H9 (cell line): Measurements from ENCODE around the gene TECPR2. TPM values are rescaled to one million over a fixed set of nuclear protein-coding genes. Genes with fewer than 3 reads are reported as not detected.

Experiments used
- DNase-seq: peaks from one replicate; pipeline ENCODE4 v3.0.0-alpha.2; 2017
- H2AFZ ChIP-seq: one replicate; pipeline ENCODE4 v1.6.1; 2013; ENCODE audit warnings: mild to moderate bottlenecking, low read length, control low read depth, moderate library complexity
- H2AK5ac ChIP-seq: 2 replicates; pipeline ENCODE4 v1.6.1; 2013; ENCODE audit warnings: low read length, control low read depth, mixed read lengths; ENCODE audit not compliant: insufficient read length
- H2BK120ac ChIP-seq: one replicate; pipeline ENCODE4 v1.6.1; 2013; ENCODE audit warnings: low read depth, mild to moderate bottlenecking, low read length, control low read depth, inconsistent platforms; ENCODE audit not compliant: poor library complexity, severe bottlenecking
- H2BK12ac ChIP-seq: 2 replicates; pipeline ENCODE4 v1.6.1; 2013; ENCODE audit warnings: low read length, control low read depth, mixed read lengths, low read depth; ENCODE audit not compliant: insufficient read length
- H2BK15ac ChIP-seq: 2 replicates; pipeline ENCODE4 v1.6.1; 2013; ENCODE audit warnings: low read depth, low read length, control low read depth
- H2BK20ac ChIP-seq: one replicate; pipeline ENCODE4 v1.6.1; 2013; ENCODE audit warnings: low read depth, mild to moderate bottlenecking, low read length, control low read depth, inconsistent platforms; ENCODE audit not compliant: poor library complexity, severe bottlenecking
- H2BK5ac ChIP-seq: 2 replicates; pipeline ENCODE4 v1.6.1; 2013; ENCODE audit warnings: low read length, control low read depth, mixed read lengths; ENCODE audit not compliant: insufficient read length
- H3K14ac ChIP-seq: 2 replicates; pipeline ENCODE4 v1.6.1; 2013; ENCODE audit warnings: low read length, control low read depth; ENCODE audit not compliant: insufficient read depth
- H3K18ac ChIP-seq: 2 replicates; pipeline ENCODE4 v1.6.1; 2013; ENCODE audit warnings: low read depth, mild to moderate bottlenecking, mixed read lengths, low read length, control low read depth; ENCODE audit not compliant: insufficient read length
- H3K23ac ChIP-seq: 2 replicates; pipeline ENCODE4 v1.6.1; 2013; ENCODE audit warnings: low read length, control low read depth, mixed read lengths, low read depth; ENCODE audit not compliant: insufficient read length
- H3K23me2 ChIP-seq: 2 replicates; pipeline ENCODE4 v1.6.1; 2013; ENCODE audit warnings: low read depth, mild to moderate bottlenecking, mixed read lengths, low read length, control low read depth; ENCODE audit not compliant: insufficient read length, poor library complexity, severe bottlenecking
- H3K27ac ChIP-seq: 2 replicates; pipeline ENCODE4 v1.5.1; 2013; ENCODE audit warnings: low read length, control low read depth, mixed read lengths, low read depth; ENCODE audit not compliant: insufficient read length
- H3K27me3 ChIP-seq: 2 replicates; pipeline ENCODE4 v1.6.1; 2013; ENCODE audit warnings: low read length, control low read depth, inconsistent platforms; ENCODE audit not compliant: insufficient read depth
- H3K4ac ChIP-seq: 2 replicates; pipeline ENCODE4 v1.6.1; 2013; ENCODE audit warnings: low read depth, mild to moderate bottlenecking, control low read depth, inconsistent platforms, low read length, moderate library complexity
- H3K4me1 ChIP-seq: 2 replicates; pipeline ENCODE4 v1.6.1; 2013; ENCODE audit warnings: low read length, control low read depth, inconsistent platforms; ENCODE audit not compliant: insufficient read depth
- H3K4me2 ChIP-seq: 2 replicates; pipeline ENCODE4 v1.6.1; 2013; ENCODE audit warnings: low read length, control low read depth, mixed read lengths; ENCODE audit not compliant: insufficient read length, insufficient read depth
- H3K56ac ChIP-seq: 2 replicates; pipeline ENCODE4 v1.6.1; 2013; ENCODE audit warnings: low read depth, mild to moderate bottlenecking, mixed read lengths, low read length, control low read depth; ENCODE audit not compliant: insufficient read length
- H3K79me1 ChIP-seq: 2 replicates; pipeline ENCODE4 v1.6.1; 2013; ENCODE audit warnings: low read depth, mild to moderate bottlenecking, moderate library complexity, low read length, control low read depth, inconsistent platforms; ENCODE audit not compliant: insufficient read depth, poor library complexity, severe bottlenecking
- H3K79me2 ChIP-seq: 2 replicates; pipeline ENCODE4 v1.6.1; 2013; ENCODE audit warnings: low read length, control low read depth, inconsistent platforms; ENCODE audit not compliant: insufficient read depth
- H3K9ac ChIP-seq: 2 replicates; pipeline ENCODE4 v1.6.1; 2013; ENCODE audit warnings: low read length, control low read depth, mixed read lengths; ENCODE audit not compliant: insufficient read length; ENCODE audit errors: extremely low read depth
- H3K9me3 ChIP-seq: one replicate; pipeline ENCODE4 v1.6.1; 2013; ENCODE audit warnings: low read depth, low read length, inconsistent platforms; ENCODE audit not compliant: control insufficient read depth
- H3T11ph ChIP-seq: one replicate; pipeline ENCODE4 v1.6.1; 2013; ENCODE audit warnings: mild to moderate bottlenecking, low read length, control low read depth, inconsistent platforms
- H4K20me1 ChIP-seq: one replicate; pipeline ENCODE4 v1.6.1; 2013; ENCODE audit not compliant: control insufficient read depth, insufficient read length, insufficient read depth
- H4K5ac ChIP-seq: 2 replicates; pipeline ENCODE4 v1.6.1; 2013; ENCODE audit warnings: low read depth, mild to moderate bottlenecking, mixed read lengths, low read length, control low read depth; ENCODE audit not compliant: insufficient read length
- H4K8ac ChIP-seq: replicated peaks from 2 replicates; pipeline ENCODE4 v1.6.1; 2013; ENCODE audit warnings: low read length, control low read depth, mixed read lengths, low read depth; ENCODE audit not compliant: insufficient read length
- H4K91ac ChIP-seq: 2 replicates; pipeline ENCODE4 v1.6.1; 2013; ENCODE audit warnings: low read depth, mild to moderate bottlenecking, moderate library complexity, mixed read lengths, low read length, control low read depth; ENCODE audit not compliant: insufficient read length
- H3K27ac Mint-ChIP-seq, 3 experiments: 2 replicates in 2 of 3; 3 replicates in 1 of 3; pipeline ENCODE4 v1.8.0; 2020 to 2021; ENCODE audit warnings: mixed read lengths in 3 of 3, mild to moderate bottlenecking in 1 of 3, moderate library complexity in 1 of 3
- H3K27me3 Mint-ChIP-seq: 2 replicates; pipeline ENCODE4 v1.8.0; 2021; ENCODE audit warnings: low read depth, mild to moderate bottlenecking, moderate library complexity, mixed read lengths
- H3K36me3 Mint-ChIP-seq, 3 experiments: 2 replicates in 2 of 3; 3 replicates in 1 of 3; pipeline ENCODE4 v1.8.0; 2020 to 2021; ENCODE audit warnings: low read depth in 3 of 3, mixed read lengths in 3 of 3; ENCODE audit not compliant: insufficient read depth in 1 of 3
- H3K4me1 Mint-ChIP-seq, 2 experiments: 2 replicates each; pipeline ENCODE4 v1.8.0; 2020; ENCODE audit warnings: mixed read lengths in 2 of 2
- H3K4me3 Mint-ChIP-seq, 2 experiments: 2 replicates in 1 of 2; 3 replicates in 1 of 2; pipeline ENCODE4 v1.8.0; 2020 to 2021; ENCODE audit warnings: mild to moderate bottlenecking in 2 of 2, mixed read lengths in 2 of 2, moderate library complexity in 1 of 2
- H3K9me3 Mint-ChIP-seq, 2 experiments: 2 replicates in 1 of 2; 3 replicates in 1 of 2; pipeline ENCODE4 v1.8.0; 2020; ENCODE audit warnings: mild to moderate bottlenecking in 2 of 2, mixed read lengths in 2 of 2, moderate library complexity in 1 of 2
- WGBS: extraction: QIAGEN DNeasy Blood & Tissue Kit; methylation state at CpG from one replicate; pipeline ENCODE4 v1.1.7; 2013; ENCODE audit warnings: missing lambda C conversion rate, low lambda C conversion rate, mixed read lengths; ENCODE audit not compliant: insufficient read length; ENCODE audit errors: extremely low coverage; 5-methylcytosine and 5-hydroxymethylcytosine counted together
- total RNA-seq: library from RNA; stranded (reverse); gene quantifications from 2 replicates; pipeline ENCODE4 v1.2.1, GENCODE V29; 2021
- TF ChIP-seq, protein P1 (sequence below): fragments of 200-600 bp; sonication (generic); conservative IDR thresholded peaks from 3 replicates; pipeline ENCODE4 v1.8.0; 2021; ENCODE audit warnings: antibody characterized with exemption, mild to moderate bottlenecking

Gene TECPR2
- total RNA-seq, 1 experiment from 2014 or later, result 15.4 TPM

DNA sequence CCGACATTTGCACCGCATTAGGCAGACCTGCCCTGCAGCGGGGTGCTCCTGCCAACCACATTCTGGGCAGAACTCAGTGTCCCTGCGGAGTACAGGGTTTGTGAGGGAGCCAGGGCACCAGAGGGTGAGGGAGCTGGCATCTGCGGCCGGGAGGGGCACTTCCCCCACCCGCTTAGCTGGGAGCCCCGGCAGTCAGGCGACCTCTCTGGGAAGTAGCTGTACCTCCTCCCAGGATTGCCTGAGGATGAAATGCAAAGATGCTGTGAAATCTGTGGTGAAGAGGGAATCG is 88.3 kb downstream of the TECPR2 start:
- Histone ChIP-seq H2AK5ac (no peak overlapping the region), H3K23ac (no peak overlapping the region), H2BK120ac (no peak overlapping the region), H3K56ac (no peak overlapping the region), H4K91ac (no peak overlapping the region), H3K79me2 (no peaks in the 10 kb centered on the region), H3T11ph (no peak overlapping the region), H3K27ac (no peak overlapping the region), H2AFZ (no peak overlapping the region), H3K4me1 (no peaks in the 10 kb centered on the region), H2BK15ac (no peak overlapping the region), H4K5ac (no peak overlapping the region), H2BK5ac (no peak overlapping the region), H3K14ac (no peak overlapping the region), H3K18ac (no peak overlapping the region), H3K23me2 (no peaks in the 10 kb centered on the region), H3K79me1 (no peaks in the 10 kb centered on the region), H3K4me2 (no peak overlapping the region), H4K20me1 (no peaks in the 10 kb centered on the region), H4K8ac (no peak overlapping the region), H2BK12ac (no peak overlapping the region), H3K27me3 (no peaks in the 10 kb centered on the region), H3K4ac (no peak overlapping the region), H3K9ac (no peak overlapping the region), H3K9me3 (no peaks in the 10 kb centered on the region), H2BK20ac (no peak overlapping the region)
- H3K4me3 Mint-ChIP-seq, result no peak overlapping the region
- TF ChIP-seq, protein P1, sequence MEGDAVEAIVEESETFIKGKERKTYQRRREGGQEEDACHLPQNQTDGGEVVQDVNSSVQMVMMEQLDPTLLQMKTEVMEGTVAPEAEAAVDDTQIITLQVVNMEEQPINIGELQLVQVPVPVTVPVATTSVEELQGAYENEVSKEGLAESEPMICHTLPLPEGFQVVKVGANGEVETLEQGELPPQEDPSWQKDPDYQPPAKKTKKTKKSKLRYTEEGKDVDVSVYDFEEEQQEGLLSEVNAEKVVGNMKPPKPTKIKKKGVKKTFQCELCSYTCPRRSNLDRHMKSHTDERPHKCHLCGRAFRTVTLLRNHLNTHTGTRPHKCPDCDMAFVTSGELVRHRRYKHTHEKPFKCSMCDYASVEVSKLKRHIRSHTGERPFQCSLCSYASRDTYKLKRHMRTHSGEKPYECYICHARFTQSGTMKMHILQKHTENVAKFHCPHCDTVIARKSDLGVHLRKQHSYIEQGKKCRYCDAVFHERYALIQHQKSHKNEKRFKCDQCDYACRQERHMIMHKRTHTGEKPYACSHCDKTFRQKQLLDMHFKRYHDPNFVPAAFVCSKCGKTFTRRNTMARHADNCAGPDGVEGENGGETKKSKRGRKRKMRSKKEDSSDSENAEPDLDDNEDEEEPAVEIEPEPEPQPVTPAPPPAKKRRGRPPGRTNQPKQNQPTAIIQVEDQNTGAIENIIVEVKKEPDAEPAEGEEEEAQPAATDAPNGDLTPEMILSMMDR, result no peak
- no CpG with 5 or more reads among the region's 10 CpGs for WGBS
- H3K27ac Mint-ChIP-seq, result no peak overlapping the region
- no peak for DNase-seq
- H3K27me3 Mint-ChIP-seq, result no peaks in the 10 kb centered on the region
- no peaks in the 10 kb centered on the region for H3K4me1 Mint-ChIP-seq
- H3K36me3 Mint-ChIP-seq, result peaks cover 7 to 43% (median 14%) of the 10 kb centered on the region in 3 experiments; a peak in 6 of 7 replicates
- H3K9me3 Mint-ChIP-seq, result no peaks in the 10 kb centered on the region
